ENCODE data around the gene CRTC1.

The CRTC1 gene

DNA sequence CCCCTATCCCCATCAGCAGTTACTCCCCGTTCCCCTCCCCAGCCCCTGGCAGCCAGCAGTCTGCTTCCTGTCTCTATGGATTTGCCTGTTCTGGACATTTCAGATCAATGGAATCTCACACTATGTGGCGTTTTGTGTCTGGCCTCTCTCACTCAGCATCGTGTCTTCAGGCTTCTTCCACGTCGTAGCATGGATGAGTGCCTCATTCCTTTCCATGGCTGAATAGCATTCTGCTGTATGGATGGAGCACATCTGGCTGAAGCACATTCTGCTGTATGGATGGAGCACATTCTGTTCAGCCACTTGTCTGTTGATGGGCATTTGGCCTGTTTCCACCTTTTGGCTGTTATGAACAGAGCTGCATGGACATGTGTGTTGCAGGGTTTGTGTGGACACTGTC is 29.5 kb downstream of the CRTC1 start:
- no peak overlapping the region; the same call in 1 of the 2 replicates for H3K27ac ChIP-seq
- no peak for DNase-seq (ENCODE audit: low spot score)
- CTCF ChIA-PET: no interaction called here
- TF ChIP-seq, protein P1, sequence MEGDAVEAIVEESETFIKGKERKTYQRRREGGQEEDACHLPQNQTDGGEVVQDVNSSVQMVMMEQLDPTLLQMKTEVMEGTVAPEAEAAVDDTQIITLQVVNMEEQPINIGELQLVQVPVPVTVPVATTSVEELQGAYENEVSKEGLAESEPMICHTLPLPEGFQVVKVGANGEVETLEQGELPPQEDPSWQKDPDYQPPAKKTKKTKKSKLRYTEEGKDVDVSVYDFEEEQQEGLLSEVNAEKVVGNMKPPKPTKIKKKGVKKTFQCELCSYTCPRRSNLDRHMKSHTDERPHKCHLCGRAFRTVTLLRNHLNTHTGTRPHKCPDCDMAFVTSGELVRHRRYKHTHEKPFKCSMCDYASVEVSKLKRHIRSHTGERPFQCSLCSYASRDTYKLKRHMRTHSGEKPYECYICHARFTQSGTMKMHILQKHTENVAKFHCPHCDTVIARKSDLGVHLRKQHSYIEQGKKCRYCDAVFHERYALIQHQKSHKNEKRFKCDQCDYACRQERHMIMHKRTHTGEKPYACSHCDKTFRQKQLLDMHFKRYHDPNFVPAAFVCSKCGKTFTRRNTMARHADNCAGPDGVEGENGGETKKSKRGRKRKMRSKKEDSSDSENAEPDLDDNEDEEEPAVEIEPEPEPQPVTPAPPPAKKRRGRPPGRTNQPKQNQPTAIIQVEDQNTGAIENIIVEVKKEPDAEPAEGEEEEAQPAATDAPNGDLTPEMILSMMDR (conservative IDR thresholded peaks at IDR 0.05; ENCODE audit: low read depth): no peak
- POLR2A ChIA-PET (ENCODE audit: low non-redundant PET): no interaction called here

DNA sequence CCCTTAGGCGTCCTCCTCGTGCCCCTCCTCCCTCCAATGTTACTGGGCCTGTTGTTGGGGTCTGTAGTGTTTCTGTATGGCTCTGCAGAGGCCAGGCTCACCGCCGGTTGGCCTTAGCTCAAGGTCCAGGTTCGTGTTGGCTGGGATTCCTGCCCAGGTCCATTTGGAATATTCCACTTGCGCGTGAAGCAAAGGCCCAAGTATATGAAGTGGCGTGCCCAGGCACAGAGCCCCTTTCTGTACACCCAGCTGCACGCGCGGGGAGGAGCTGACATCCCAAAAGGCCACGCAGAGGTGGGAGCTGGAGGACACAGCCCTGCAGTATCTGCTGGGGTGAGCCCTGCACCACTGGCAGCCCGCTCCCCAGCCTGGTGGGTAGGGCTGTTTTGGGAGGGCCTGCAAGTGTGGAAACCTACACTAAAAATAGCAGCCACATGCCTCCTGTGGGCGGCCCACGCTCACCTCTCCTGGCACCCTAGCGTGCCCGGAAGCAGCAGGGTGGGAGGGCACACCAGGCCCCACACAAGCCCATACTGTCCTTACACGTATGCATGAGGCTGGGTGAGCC is 30.2 kb downstream of the CRTC1 start:
- POLR2A ChIA-PET (ENCODE audit: low non-redundant PET): no interaction called here
- TF ChIP-seq, protein P1 (conservative IDR thresholded peaks at IDR 0.05; ENCODE audit: low read depth): no peak
- CTCF ChIA-PET: no interaction called here
- DNase-seq (ENCODE audit: low spot score): no peak
- H3K27ac ChIP-seq: no peak overlapping the region; the same call in 1 of the 2 replicates

DNA sequence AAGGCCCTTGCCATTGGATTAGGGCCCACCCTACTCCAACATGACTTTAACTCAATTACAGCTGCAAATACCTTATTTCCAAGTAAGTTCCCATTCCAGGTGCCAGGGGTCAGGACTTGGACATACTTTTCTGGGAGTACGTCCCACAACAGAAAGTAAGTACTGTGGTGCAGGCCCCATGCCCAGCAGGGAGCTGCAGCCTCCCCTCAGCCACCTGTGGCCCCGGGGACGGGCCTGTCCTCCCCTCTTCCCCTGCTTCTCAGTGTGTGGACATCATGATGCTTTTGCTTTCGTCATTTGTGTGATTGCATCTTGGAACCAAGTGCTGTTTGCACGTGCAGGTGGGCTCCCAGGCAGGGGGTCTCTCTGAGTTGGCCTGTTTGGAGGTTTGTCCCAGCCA is 31.9 kb downstream of the CRTC1 start:
- no peak for DNase-seq (ENCODE audit: low spot score)
- CTCF ChIA-PET: interaction anchor here (0.7 kb wide), 1 partner anchor 38 kb away, joined by 3 read pairs; no protein-coding TSS in a partner anchor
- TF ChIP-seq, protein P1 (conservative IDR thresholded peaks at IDR 0.05; ENCODE audit: low read depth): no peak

DNA sequence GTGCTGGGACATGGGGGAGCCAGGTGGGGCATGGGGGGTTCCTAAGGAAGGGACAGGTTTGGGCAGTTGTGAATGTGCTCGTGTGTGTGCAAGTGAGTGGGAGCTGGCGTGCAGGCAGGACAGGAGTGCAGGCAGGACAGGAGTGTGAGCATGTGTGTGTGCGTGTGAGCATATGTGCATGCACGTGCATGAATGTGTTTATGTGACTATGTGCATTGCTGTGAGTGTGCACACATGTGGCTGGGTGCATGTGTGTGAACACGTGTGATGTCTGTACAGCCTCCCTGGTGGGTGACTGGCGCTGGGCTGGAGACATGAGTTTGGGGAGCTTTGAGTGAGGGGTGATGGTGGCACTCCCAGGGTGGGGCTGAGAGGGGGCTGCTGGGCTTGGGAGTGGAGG is 33.4 kb downstream of the CRTC1 start:
- H3K27ac ChIP-seq: 0 out of 2 replicates have a peak overlapping the region, but pooled peaks have one; percentile 8
- TF ChIP-seq, protein P1 (conservative IDR thresholded peaks at IDR 0.05; ENCODE audit: low read depth): no peak
- ChIA-PET POLR2A (ENCODE audit: low non-redundant PET) (no interaction called here), CTCF (interaction anchor here (0.5 to 1.0 kb wide), 2 partner anchors 30 to 189 kb away, joined by 3 to 4 read pairs; no protein-coding TSS in a partner anchor)
- DNase-seq (ENCODE audit: low spot score): no peak

More for the DNA sequence above, 31.9 kb downstream of the CRTC1 start:
- POLR2A ChIA-PET (ENCODE audit: low non-redundant PET): no interaction called here
- no peak overlapping the region for H3K27ac ChIP-seq

DNA sequence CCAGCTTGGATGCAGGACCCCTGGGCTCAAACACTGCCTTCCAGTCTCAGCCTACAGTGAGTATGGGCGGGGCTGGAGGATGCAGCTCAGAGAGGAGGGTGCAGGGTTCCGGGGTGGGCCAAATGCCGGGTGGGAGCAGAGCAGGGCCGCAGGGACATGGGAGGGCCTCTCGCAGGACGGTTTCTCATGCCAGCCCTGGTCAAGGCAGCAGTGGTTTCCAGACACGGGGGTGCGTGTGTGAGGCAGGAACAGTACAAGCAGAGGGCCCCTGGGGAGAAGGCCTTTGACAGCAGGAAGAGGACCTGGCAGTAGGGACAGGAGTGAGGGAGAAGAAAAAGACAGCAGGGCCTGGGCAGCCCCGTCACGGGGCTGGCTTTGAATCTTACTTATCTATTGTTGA is 34.1 kb downstream of the CRTC1 start:
- ChIA-PET POLR2A (ENCODE audit: low non-redundant PET) (no interaction called here), CTCF (interaction anchor here (0.6 kb wide), 1 partner anchor 1367 kb away, joined by 5 read pairs; no protein-coding TSS in a partner anchor)
- TF ChIP-seq, protein P1 (conservative IDR thresholded peaks at IDR 0.05; ENCODE audit: low read depth): no peak
- DNase-seq (ENCODE audit: low spot score): no peak
- H3K27ac ChIP-seq: peak overlapping the region; percentile 8; the same call in 1 of the 2 replicates

DNA sequence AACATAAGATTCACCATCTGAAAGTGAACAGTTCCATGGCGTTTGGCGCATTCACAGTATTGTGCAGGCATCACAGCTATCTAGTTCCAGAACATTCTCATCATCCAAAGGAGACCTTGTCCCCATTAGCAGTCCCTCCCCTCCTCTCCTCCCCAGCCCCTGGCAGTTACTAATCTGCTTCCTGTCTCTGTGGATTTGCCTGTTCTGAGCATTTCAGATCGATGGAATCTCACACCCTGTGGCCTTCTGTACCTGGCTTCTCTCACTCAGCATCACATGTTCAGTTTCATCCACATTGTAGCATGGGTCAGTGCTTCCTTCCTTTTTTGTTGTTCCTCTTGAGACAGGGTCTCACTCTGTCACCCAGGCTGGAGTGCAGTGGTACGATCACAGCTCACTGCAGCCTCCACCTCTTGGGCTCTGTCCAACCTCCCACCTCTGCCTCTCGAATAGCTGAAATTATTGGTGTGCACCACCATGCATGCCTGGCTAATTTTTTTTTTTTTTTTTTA is 34.6 kb downstream of the CRTC1 start:
- TF ChIP-seq, protein P1 (conservative IDR thresholded peaks at IDR 0.05; ENCODE audit: low read depth): no peak
- ChIA-PET POLR2A (ENCODE audit: low non-redundant PET) (interaction anchor here (0.6 kb wide), 1 partner anchor 1318 kb away, joined by 8 read pairs; no protein-coding TSS in a partner anchor), CTCF (interaction anchor here (0.5 to 0.6 kb wide), 2 partner anchors 407 to 1367 kb away, joined by 3 to 5 read pairs; no protein-coding TSS in a partner anchor)
- peak overlapping the region; percentile 8; the same call in 1 of the 2 replicates for H3K27ac ChIP-seq
- DNase-seq (ENCODE audit: low spot score): no peak
